GM23248 (cell line): ENCODE measurements around the gene BOLA2. TPM values are rescaled to one million over a fixed set of nuclear protein-coding genes. Genes with fewer than 3 reads are reported as not detected.
A peak's percentile ranks its signal among the peaks of the same experiment; 100 is the strongest.
"Not testable (repeated sequence)": the region's sequence is repeated elsewhere in the genome, so short reads cannot be mapped to it uniquely, and the experiment has no call there.

Experiments
- DNase-seq: peaks from one replicate; pipeline ENCODE4 v3.0.0-alpha.2; 2015
- H2AFZ ChIP-seq: fragments of 200-600 bp; sonication (generic); 2 replicates; pipeline ENCODE4 v1.6.1; 2016; ENCODE audit warnings: antibody characterized with exemption
- H3F3A ChIP-seq: fragments of 200-600 bp; sonication (generic); 2 replicates; pipeline ENCODE4 v1.6.1; 2016; ENCODE audit warnings: mild to moderate bottlenecking, antibody characterized with exemption, mixed run types; ENCODE audit not compliant: insufficient read depth
- H3K27ac ChIP-seq: fragments of 200-600 bp; sonication (generic); 2 replicates; pipeline ENCODE4 v1.5.1; 2016; ENCODE audit warnings: mild to moderate bottlenecking
- H3K27me3 ChIP-seq: fragments of 200-600 bp; sonication (generic); replicated peaks from 2 replicates; pipeline ENCODE4 v1.6.1; 2016; ENCODE audit warnings: mild to moderate bottlenecking; ENCODE audit not compliant: insufficient read depth
- H3K36me3 ChIP-seq: fragments of 200-600 bp; sonication (generic); 2 replicates; pipeline ENCODE4 v1.6.1; 2016; ENCODE audit warnings: low read depth, mild to moderate bottlenecking
- H3K4me1 ChIP-seq: fragments of 200-600 bp; sonication (generic); 2 replicates; pipeline ENCODE4 v1.6.1; 2016; ENCODE audit warnings: mild to moderate bottlenecking; ENCODE audit not compliant: insufficient read depth
- H3K4me2 ChIP-seq: fragments of 200-600 bp; sonication (generic); one replicate; pipeline ENCODE4 v1.6.1; 2016; ENCODE audit warnings: mild to moderate bottlenecking; ENCODE audit not compliant: unreplicated experiment
- H3K4me3 ChIP-seq: fragments of 200-600 bp; sonication (generic); 2 replicates; pipeline ENCODE4 v1.5.1; 2016; ENCODE audit warnings: mild to moderate bottlenecking
- H3K79me2 ChIP-seq: fragments of 200-600 bp; sonication (generic); 2 replicates; pipeline ENCODE4 v1.6.1; 2016; ENCODE audit warnings: mild to moderate bottlenecking; ENCODE audit not compliant: insufficient read depth
- H3K9ac ChIP-seq: fragments of 200-600 bp; sonication (generic); 2 replicates; pipeline ENCODE4 v1.6.1; 2016; ENCODE audit warnings: mild to moderate bottlenecking
- H3K9me2 ChIP-seq: fragments of 200-600 bp; sonication (generic); 2 replicates; pipeline ENCODE4 v1.6.1; 2016; ENCODE audit warnings: mixed run types, mild to moderate bottlenecking, moderate library complexity; ENCODE audit not compliant: insufficient read depth
- H3K9me3 ChIP-seq: fragments of 200-600 bp; sonication (generic); one replicate; pipeline ENCODE4 v1.6.1; 2017; ENCODE audit warnings: low read depth
- H4K20me1 ChIP-seq: fragments of 200-600 bp; sonication (generic); 2 replicates; pipeline ENCODE4 v1.6.0; 2016; ENCODE audit not compliant: insufficient read depth
- WGBS, 2 experiments: methylation state at CpG; one replicate each; pipeline ENCODE4 v1.1.6; 2015 to 2017; ENCODE audit warnings: low lambda C conversion rate in 2 of 2, low coverage in 1 of 2; ENCODE audit errors: missing lambda C conversion rate in 2 of 2; 5-methylcytosine and 5-hydroxymethylcytosine counted together
- in situ Hi-C: fragments of 300-500 bp; cut with MboI; formaldehyde crosslinking; loops from 2 replicates; pipeline ENCODE4 v1.15.0; 2020
- polyA plus RNA-seq: library from polyadenylated mRNA; unstranded; fragments of >200 nt; fragmentation: Nextera tagmentation; extraction: Ambion mirVana; gene quantifications from 2 replicates; pipeline ENCODE4 v1.2.1, GENCODE V29; 2016
- total RNA-seq: library from RNA; depleted of rRNA; stranded (reverse); fragments of >200 nt; shearing (Covaris generic); gene quantifications from 2 replicates; pipeline ENCODE4 v1.2.3, GENCODE V29; 2014; rRNA removed

Gene BOLA2
- total RNA-seq (5.3 and 13.9 TPM in 2 replicates), polyA plus RNA-seq (7.2 and 10.5 TPM in 2 replicates)

- DNase-seq, H3K4me2 ChIP-seq, H3K27me3 ChIP-seq, H3K4me3 ChIP-seq, H3F3A ChIP-seq, H4K20me1 ChIP-seq, H3K79me2 ChIP-seq, in situ Hi-C loops, H3K4me1 ChIP-seq, H3K36me3 ChIP-seq, H3K27ac ChIP-seq, H2AFZ ChIP-seq, H3K9me3 ChIP-seq, H3K9ac ChIP-seq, H3K9me2 ChIP-seq: not testable (repeated sequence)
- WGBS, 2 experiments: no CpG with 5 or more reads among the region's 33 CpGs
Observed at GRCh38 chr16:29454269-29454668, at the start of gene BOLA2, which contains the start of gene SLX1B. Gene BOLA2 (minus strand): TSS chr16:29454351. CDS start chr16:29454253, 98 bp downstream. Gene SLX1B (plus strand): TSS chr16:29454533.

DNA sequence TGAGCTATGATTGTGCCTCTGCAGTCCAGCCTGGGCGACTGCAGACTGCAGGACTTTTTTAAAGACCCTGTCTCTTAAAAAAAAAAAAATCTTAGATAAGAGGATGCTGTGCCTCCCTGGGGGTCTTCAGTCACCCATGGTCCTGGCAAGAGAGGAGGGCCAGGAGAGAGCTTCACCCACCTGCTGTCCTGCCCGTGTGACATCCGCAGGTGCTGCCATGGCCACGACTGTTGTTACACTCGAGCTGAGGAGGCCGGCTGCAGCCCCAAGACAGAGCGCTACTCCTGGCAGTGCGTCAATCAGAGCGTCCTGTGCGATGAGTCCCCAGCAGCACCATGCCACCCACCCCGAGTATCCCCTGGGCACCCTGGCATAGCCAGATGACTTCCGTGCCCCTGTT lies 28.1 kb upstream of the BOLA2 start:
- H3K36me3 ChIP-seq, H3F3A ChIP-seq, H3K79me2 ChIP-seq, H2AFZ ChIP-seq, H3K9me2 ChIP-seq, H3K9me3 ChIP-seq, H3K27ac ChIP-seq, H3K9ac ChIP-seq, H4K20me1 ChIP-seq, H3K4me1 ChIP-seq, H3K4me3 ChIP-seq, DNase-seq, H3K4me2 ChIP-seq, in situ Hi-C loops, H3K27me3 ChIP-seq: not testable (repeated sequence)
- 81 to 87% methylated on average over 7 to 9 of the region's 12 CpGs for WGBS, 2 experiments

- in situ Hi-C loops, DNase-seq, H4K20me1 ChIP-seq, H2AFZ ChIP-seq, H3K4me3 ChIP-seq, H3K9me3 ChIP-seq, H3K4me2 ChIP-seq, H3K36me3 ChIP-seq, H3F3A ChIP-seq, H3K27me3 ChIP-seq, H3K4me1 ChIP-seq, H3K79me2 ChIP-seq, H3K27ac ChIP-seq, H3K9me2 ChIP-seq, H3K9ac ChIP-seq: not testable (repeated sequence)
- WGBS, 2 experiments: no CpG with 5 or more reads among the region's 4 CpGs
Observed at GRCh38 chr16:29472065-29472464, 17.9 kb upstream of the BOLA2 start.

DNA sequence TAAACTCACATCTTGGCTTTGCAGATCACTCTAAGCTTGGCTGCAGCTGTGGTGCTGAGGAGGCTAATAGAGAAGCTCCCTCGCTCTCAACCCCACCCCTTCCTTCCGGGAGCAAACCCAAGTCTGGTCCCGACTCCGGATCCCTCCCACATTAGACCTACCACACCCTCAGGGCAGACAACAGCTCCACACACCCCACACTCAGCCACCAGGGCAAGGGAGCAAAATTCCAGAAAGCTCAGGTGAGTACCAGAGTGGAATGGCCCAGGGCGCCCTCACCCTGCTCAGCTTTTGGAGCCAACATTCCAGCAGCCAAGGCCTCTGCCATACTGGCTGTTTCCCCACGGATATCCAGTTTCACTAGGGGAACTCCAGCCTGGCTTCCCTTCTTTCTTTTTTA lies 15.5 kb upstream of the BOLA2 start:
- in situ Hi-C loops: not testable (repeated sequence)
- H3K27ac ChIP-seq: peak overlapping the region; percentile 45; the same call in 1 of the 2 replicates

DNA sequence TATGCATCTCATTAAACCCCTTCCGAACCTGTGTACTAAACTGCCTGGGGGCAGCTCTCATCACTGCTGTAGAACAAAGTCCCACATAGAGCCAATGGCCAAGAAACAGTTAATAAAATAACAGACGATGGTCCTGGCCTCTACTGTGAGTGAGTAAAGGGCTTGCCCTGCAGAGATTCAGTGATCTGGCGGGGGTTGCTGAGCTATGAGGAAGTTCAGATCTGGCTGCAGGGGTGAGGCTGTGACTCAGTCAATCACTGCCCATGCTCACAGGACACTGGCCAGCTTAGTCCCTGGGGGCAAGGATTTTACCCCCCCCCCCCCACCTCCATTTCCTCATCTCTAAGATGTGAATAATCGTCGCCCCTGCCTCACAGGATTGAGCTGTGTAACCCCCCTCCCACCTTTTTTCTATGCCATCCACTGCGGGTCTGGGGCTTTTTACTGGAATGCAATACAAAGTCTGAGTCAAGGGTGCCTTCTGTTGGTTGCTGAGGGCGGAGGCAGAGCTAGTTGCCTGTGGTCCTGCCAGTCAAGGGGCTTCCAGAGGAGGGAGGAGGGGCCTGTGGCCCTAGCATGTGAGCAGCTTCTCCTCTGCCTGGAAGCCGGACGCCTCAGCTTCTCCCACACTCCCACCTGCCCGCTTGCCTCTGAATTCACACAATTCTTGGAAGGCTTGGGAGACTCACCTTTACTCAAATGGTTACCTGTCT lies 13.7 kb upstream of the BOLA2 start:
- WGBS, 2 experiments: no CpG with 5 or more reads among the region's 10 CpGs
- H3K4me2 ChIP-seq, H2AFZ ChIP-seq, H3K9me2 ChIP-seq, H3F3A ChIP-seq, H3K9ac ChIP-seq, DNase-seq, H3K4me1 ChIP-seq, H3K79me2 ChIP-seq, H3K4me3 ChIP-seq, H4K20me1 ChIP-seq, in situ Hi-C loops, H3K9me3 ChIP-seq, H3K27me3 ChIP-seq, H3K27ac ChIP-seq, H3K36me3 ChIP-seq: not testable (repeated sequence)

More for the DNA sequence above, 15.5 kb upstream of the BOLA2 start:
- DNase-seq, H3K79me2 ChIP-seq, H3F3A ChIP-seq, H3K9ac ChIP-seq, H3K9me2 ChIP-seq, H4K20me1 ChIP-seq, H3K27me3 ChIP-seq, H3K36me3 ChIP-seq, H3K9me3 ChIP-seq, H3K4me1 ChIP-seq: not testable (repeated sequence)
- peak overlapping the region; percentile 71; the same call in 1 of the 2 replicates for H2AFZ ChIP-seq
- 0 out of 2 replicates have a peak overlapping the region, but pooled peaks have one; percentile 28 for H3K4me3 ChIP-seq
- WGBS, 2 experiments: 6 to 11% methylated on average over 5 to 6 of the region's 6 CpGs
- peak overlapping the region; percentile 35 for H3K4me2 ChIP-seq

DNA sequence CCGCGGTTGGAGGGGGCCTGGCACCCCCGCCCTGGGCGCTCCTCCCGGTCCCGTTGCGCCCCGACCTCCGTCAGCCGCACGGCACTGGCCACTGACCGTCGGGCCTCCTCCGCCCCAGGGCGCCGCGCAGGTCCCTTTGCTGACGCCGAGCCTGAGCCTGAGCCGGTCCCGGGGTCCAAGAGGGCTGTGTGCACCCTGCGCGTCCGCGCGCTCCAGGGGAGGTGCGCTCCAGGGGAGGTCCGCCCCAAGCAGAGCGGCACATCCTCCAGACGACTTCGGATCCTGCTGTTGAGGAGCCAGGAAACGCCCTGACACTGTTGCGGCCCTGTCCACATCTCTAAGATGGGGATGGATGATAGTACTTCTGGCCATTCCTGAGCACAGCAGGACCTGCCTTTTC lies 12.8 kb upstream of the BOLA2 start:
- DNase-seq, H3K4me2 ChIP-seq, H3K27ac ChIP-seq, H2AFZ ChIP-seq, H3K79me2 ChIP-seq, H4K20me1 ChIP-seq, H3F3A ChIP-seq, H3K36me3 ChIP-seq, H3K9ac ChIP-seq, H3K4me3 ChIP-seq, H3K9me3 ChIP-seq, H3K9me2 ChIP-seq, H3K4me1 ChIP-seq, in situ Hi-C loops, H3K27me3 ChIP-seq: not testable (repeated sequence)
- no CpG with 5 or more reads among the region's 33 CpGs for WGBS, 2 experiments

- H3K4me2 ChIP-seq, H3K4me3 ChIP-seq, H3K9me3 ChIP-seq, H3K27me3 ChIP-seq, H4K20me1 ChIP-seq, H3F3A ChIP-seq, H3K9me2 ChIP-seq, in situ Hi-C loops, H3K36me3 ChIP-seq, DNase-seq, H3K27ac ChIP-seq, H3K79me2 ChIP-seq, H3K4me1 ChIP-seq, H3K9ac ChIP-seq, H2AFZ ChIP-seq: not testable (repeated sequence)
- WGBS, 2 experiments: no CpG with 5 or more reads among the region's 57 CpGs
Observed at GRCh38 chr16:29465985-29466824, 12.1 kb upstream of the BOLA2 start.
